Raji (cell line): ENCODE measurements around the gene RBP7.

Experiments used
- POLR2A ChIP-seq: IDR thresholded peaks from 2 replicates; pipeline ENCODE4 v1.6.1; 2011; ENCODE audit warnings: low read depth, low read length, control low read depth; ENCODE audit not compliant: insufficient read depth

RBP7 gene

GRCh38 chr1:10057343-10057742, 60.3 kb downstream of the RBP7 start:
- no peak for TF ChIP-seq POLR2A

- no peak for TF ChIP-seq POLR2A
These were observed 60.8 kb downstream of the RBP7 start for GRCh38 chr1:10057796-10058195.

GRCh38 chr1:10059342-10059718, 62.3 kb downstream of the RBP7 start:
- TF ChIP-seq POLR2A: no peak

GRCh38 chr1:10060311-10061100, 63.5 kb downstream of the RBP7 start:
- TF ChIP-seq POLR2A: no peak

DNA sequence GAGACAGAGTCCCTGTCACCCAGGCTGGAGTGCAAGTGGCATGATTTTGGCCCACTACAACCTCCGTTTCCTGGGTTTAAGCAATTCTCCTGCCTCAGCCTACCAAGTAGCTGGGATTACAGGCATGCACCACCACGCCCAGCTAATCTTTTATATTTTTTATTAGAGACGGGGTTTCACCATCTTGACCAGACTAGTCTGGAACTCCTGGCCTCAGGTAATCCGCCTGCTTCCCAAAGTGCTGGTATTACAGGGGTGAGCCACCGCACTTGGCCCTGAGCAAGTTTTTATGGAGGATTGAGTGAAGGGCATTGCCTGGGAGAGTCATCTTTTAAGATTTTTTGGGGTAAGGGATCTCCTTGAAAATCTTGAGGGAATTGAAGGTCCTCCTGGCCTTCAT, 64.2 kb downstream of the RBP7 start:
- no peak for TF ChIP-seq POLR2A

GRCh38 chr1:10063878-10064277, 66.8 kb downstream of the RBP7 start:
- no peak for TF ChIP-seq POLR2A

GRCh38 chr1:10064416-10065343, 67.7 kb downstream of the RBP7 start:
- TF ChIP-seq POLR2A: no peak

DNA sequence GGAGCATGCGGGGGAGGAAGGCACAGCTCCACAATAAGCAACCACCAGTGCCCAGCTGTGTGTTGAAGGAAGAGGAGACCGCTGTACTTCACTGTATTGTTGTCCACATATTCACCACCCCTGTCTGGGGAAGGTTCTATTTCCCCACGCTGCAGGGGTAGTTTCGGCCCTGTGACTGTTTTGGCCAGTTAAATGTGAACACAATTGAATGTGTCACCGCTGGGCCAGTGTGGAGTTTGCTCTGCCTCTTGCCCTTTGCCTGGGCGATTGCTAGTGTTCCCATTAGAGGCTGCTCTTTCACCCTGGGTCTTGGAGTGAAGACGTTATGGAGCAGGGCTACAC, 68.3 kb downstream of the RBP7 start:
- no peak for TF ChIP-seq POLR2A
